BLaER1 (cell line): ENCODE measurements around the gene BTC.

Experiments
- H3K27ac ChIP-seq: shearing (Covaris generic); formaldehyde crosslinking; 2 replicates; pipeline ENCODE4 v1.8.1; 2022
- H3K27me3 ChIP-seq: shearing (Covaris generic); formaldehyde crosslinking; 2 replicates; pipeline ENCODE4 v1.8.1; 2022
- H3K36me3 ChIP-seq: shearing (Covaris generic); formaldehyde crosslinking; 2 replicates; pipeline ENCODE4 v1.8.1; 2022
- H3K4me1 ChIP-seq: shearing (Covaris generic); formaldehyde crosslinking; 2 replicates; pipeline ENCODE4 v1.8.1; 2022
- H3K4me2 ChIP-seq: shearing (Covaris generic); formaldehyde crosslinking; 2 replicates; pipeline ENCODE4 v1.8.1; 2022
- H3K4me3 ChIP-seq: shearing (Covaris generic); formaldehyde crosslinking; 2 replicates; pipeline ENCODE4 v1.8.1; 2022
- H3K9ac ChIP-seq: shearing (Covaris generic); formaldehyde crosslinking; 2 replicates; pipeline ENCODE4 v1.8.1; 2022
- H3K9me3 ChIP-seq: shearing (Covaris generic); formaldehyde crosslinking; 2 replicates; pipeline ENCODE4 v1.8.1; 2022
- H4K20me1 ChIP-seq: shearing (Covaris generic); formaldehyde crosslinking; 2 replicates; pipeline ENCODE4 v1.8.1; 2022
- Cebpa-rat ChIP-seq: shearing (Covaris generic); IDR thresholded peaks from 2 replicates; pipeline ENCODE4 v1.8.1; 2022

The BTC gene

GRCh38 chr4:74764119-74764518 is 30.2 kb downstream of the BTC start:
- H3K27ac ChIP-seq, result no peak overlapping the region
- H4K20me1 ChIP-seq, result no peaks in the 10 kb centered on the region
- no peak overlapping the region for H3K4me2 ChIP-seq
- H3K27me3 ChIP-seq, result no peaks in the 10 kb centered on the region
- H3K4me3 ChIP-seq, result no peak overlapping the region
- H3K9me3 ChIP-seq, result no peaks in the 10 kb centered on the region
- TF ChIP-seq Cebpa-rat, result no peak
- H3K36me3 ChIP-seq, result no peaks in the 10 kb centered on the region
- no peak overlapping the region for H3K9ac ChIP-seq
- H3K4me1 ChIP-seq, result no peaks in the 10 kb centered on the region

- H3K4me3 ChIP-seq, result no peak overlapping the region
- no peaks in the 10 kb centered on the region for H3K27me3 ChIP-seq
- no peaks in the 10 kb centered on the region for H3K9me3 ChIP-seq
- H3K4me2 ChIP-seq, result no peak overlapping the region
- H3K27ac ChIP-seq, result no peak overlapping the region
- no peak overlapping the region for H3K9ac ChIP-seq
- H4K20me1 ChIP-seq, result no peaks in the 10 kb centered on the region
- no peaks in the 10 kb centered on the region for H3K4me1 ChIP-seq
- no peak for TF ChIP-seq Cebpa-rat
- no peaks in the 10 kb centered on the region for H3K36me3 ChIP-seq
Observed at GRCh38 chr4:74758551-74759145, 35.7 kb downstream of the BTC start.

GRCh38 chr4:74757136-74757535 is 37.2 kb downstream of the BTC start:
- no peak for TF ChIP-seq Cebpa-rat
- H3K27ac ChIP-seq, result no peak overlapping the region
- H3K9ac ChIP-seq, result no peak overlapping the region

GRCh38 chr4:74755486-74755885 is 38.8 kb downstream of the BTC start:
- no peaks in the 10 kb centered on the region for H3K27me3 ChIP-seq
- H3K36me3 ChIP-seq, result no peaks in the 10 kb centered on the region
- TF ChIP-seq Cebpa-rat, result no peak
- H3K4me1 ChIP-seq, result no peaks in the 10 kb centered on the region
- H3K4me2 ChIP-seq, result no peak overlapping the region
- no peak overlapping the region for H3K27ac ChIP-seq
- H3K4me3 ChIP-seq, result no peak overlapping the region
- H3K9me3 ChIP-seq, result no peaks in the 10 kb centered on the region
- no peaks in the 10 kb centered on the region for H4K20me1 ChIP-seq
- H3K9ac ChIP-seq, result no peak overlapping the region

More at GRCh38 chr4:74757136-74757535, 37.2 kb downstream of the BTC start:
- no peaks in the 10 kb centered on the region for H3K9me3 ChIP-seq
- no peak overlapping the region for H3K4me2 ChIP-seq
- H3K4me3 ChIP-seq, result no peak overlapping the region
- no peaks in the 10 kb centered on the region for H4K20me1 ChIP-seq
- H3K4me1 ChIP-seq, result no peaks in the 10 kb centered on the region
- H3K36me3 ChIP-seq, result no peaks in the 10 kb centered on the region
- H3K27me3 ChIP-seq, result no peaks in the 10 kb centered on the region

GRCh38 chr4:74754218-74754617 is 40.1 kb downstream of the BTC start:
- Histone ChIP-seq H3K4me2 (no peak overlapping the region), H3K9me3 (no peaks in the 10 kb centered on the region), H3K9ac (no peak overlapping the region), H3K4me3 (no peak overlapping the region), H4K20me1 (no peaks in the 10 kb centered on the region), H3K27ac (no peak overlapping the region), H3K27me3 (no peaks in the 10 kb centered on the region), H3K4me1 (no peaks in the 10 kb centered on the region), H3K36me3 (no peaks in the 10 kb centered on the region)
- no peak for TF ChIP-seq Cebpa-rat

- TF ChIP-seq Cebpa-rat, result no peak
- Histone ChIP-seq H3K4me2 (no peak overlapping the region), H3K9ac (no peak overlapping the region), H4K20me1 (no peaks in the 10 kb centered on the region), H3K4me3 (no peak overlapping the region), H3K9me3 (no peaks in the 10 kb centered on the region), H3K4me1 (no peaks in the 10 kb centered on the region), H3K27ac (no peak overlapping the region), H3K36me3 (no peaks in the 10 kb centered on the region), H3K27me3 (no peaks in the 10 kb centered on the region)
Observed at GRCh38 chr4:74752798-74753197, 41.5 kb downstream of the BTC start.

- Histone ChIP-seq H3K9ac (no peak overlapping the region), H3K9me3 (no peaks in the 10 kb centered on the region)
- TF ChIP-seq Cebpa-rat, result no peak
Observed at GRCh38 chr4:74751856-74752255, 42.5 kb downstream of the BTC start.

GRCh38 chr4:74751247-74751646 is 43.1 kb downstream of the BTC start:
- Histone ChIP-seq H3K27me3 (no peaks in the 10 kb centered on the region), H3K27ac (no peak overlapping the region), H3K4me1 (no peaks in the 10 kb centered on the region), H3K36me3 (no peaks in the 10 kb centered on the region), H3K9me3 (no peaks in the 10 kb centered on the region), H3K4me2 (no peak overlapping the region), H4K20me1 (no peaks in the 10 kb centered on the region), H3K9ac (no peak overlapping the region), H3K4me3 (no peak overlapping the region)
- no peak for TF ChIP-seq Cebpa-rat

More at GRCh38 chr4:74751856-74752255, 42.5 kb downstream of the BTC start:
- Histone ChIP-seq H3K4me3 (no peak overlapping the region), H3K27ac (no peak overlapping the region), H3K27me3 (no peaks in the 10 kb centered on the region), H3K4me2 (no peak overlapping the region), H4K20me1 (no peaks in the 10 kb centered on the region), H3K36me3 (no peaks in the 10 kb centered on the region), H3K4me1 (no peaks in the 10 kb centered on the region)

GRCh38 chr4:74742185-74742584 is 52.1 kb downstream of the BTC start:
- no peak overlapping the region for H3K4me2 ChIP-seq
- no peaks in the 10 kb centered on the region for H3K9me3 ChIP-seq
- H3K27me3 ChIP-seq, result no peaks in the 10 kb centered on the region
- no peak overlapping the region for H3K27ac ChIP-seq
- H3K9ac ChIP-seq, result no peak overlapping the region
- H4K20me1 ChIP-seq, result no peaks in the 10 kb centered on the region
- H3K4me3 ChIP-seq, result no peak overlapping the region
- no peak for TF ChIP-seq Cebpa-rat
- H3K4me1 ChIP-seq, result no peaks in the 10 kb centered on the region
- H3K36me3 ChIP-seq, result no peaks in the 10 kb centered on the region

- no peaks in the 10 kb centered on the region for H4K20me1 ChIP-seq
- no peak overlapping the region for H3K27ac ChIP-seq
- no peaks in the 10 kb centered on the region for H3K36me3 ChIP-seq
- no peaks in the 10 kb centered on the region for H3K4me1 ChIP-seq
- no peaks in the 10 kb centered on the region for H3K9me3 ChIP-seq
- H3K4me3 ChIP-seq, result no peak overlapping the region
- no peak overlapping the region for H3K9ac ChIP-seq
- H3K27me3 ChIP-seq, result no peaks in the 10 kb centered on the region
- H3K4me2 ChIP-seq, result no peak overlapping the region
- TF ChIP-seq Cebpa-rat, result no peak
Observed at GRCh38 chr4:74738464-74739143, 55.7 kb downstream of the BTC start.
